Measurements from ENCODE around the gene HIVEP2. TPM values are rescaled to one million over a fixed set of nuclear protein-coding genes. Genes with fewer than 3 reads are reported as not detected.

HIVEP2 gene
- total RNA-seq, 1 donor from 2014 or later = 11.8 TPM

GRCh38 chr6:142707255-142707654 is 237.7 kb downstream of the HIVEP2 start:
- DNase-seq (ENCODE audit: low spot score, unreplicated experiment) = no peak
- Mint-ChIP-seq H3K27me3 (no peaks in the 10 kb centered on the region), H3K27ac (no peak overlapping the region), H3K9me3 (ENCODE audit: low read depth) (peaks cover 9% of the 10 kb centered on the region), H3K36me3 (ENCODE audit: insufficient read depth) (no peaks in the 10 kb centered on the region), H3K4me3 (ENCODE audit: low read depth) (no peak overlapping the region), H3K4me1 (ENCODE audit: low read depth) (peaks cover 1% of the 10 kb centered on the region)
- TF ChIP-seq CTCF (IDR thresholded peaks at IDR 0.05; ENCODE audit: unreplicated experiment) = no peak

- Mint-ChIP-seq H3K36me3 (ENCODE audit: insufficient read depth) (no peaks in the 10 kb centered on the region), H3K4me1 (ENCODE audit: low read depth) (peaks cover 1% of the 10 kb centered on the region), H3K27ac (no peak overlapping the region), H3K9me3 (ENCODE audit: low read depth) (peaks cover 4% of the 10 kb centered on the region), H3K4me3 (ENCODE audit: low read depth) (no peak overlapping the region), H3K27me3 (no peaks in the 10 kb centered on the region)
- DNase-seq (ENCODE audit: low spot score, unreplicated experiment) = no peak
- no peak for TF ChIP-seq CTCF (IDR thresholded peaks at IDR 0.05; ENCODE audit: unreplicated experiment)
These were observed 238.8 kb downstream of the HIVEP2 start for GRCh38 chr6:142706210-142706609.

- H3K36me3 Mint-ChIP-seq (ENCODE audit: insufficient read depth) = no peaks in the 10 kb centered on the region
- no peak for DNase-seq (ENCODE audit: low spot score, unreplicated experiment)
These were observed 239.9 kb downstream of the HIVEP2 start for GRCh38 chr6:142705054-142705453.

GRCh38 chr6:142702501-142703460 is 242.2 kb downstream of the HIVEP2 start:
- Mint-ChIP-seq H3K9me3 (ENCODE audit: low read depth) (no peaks in the 10 kb centered on the region), H3K36me3 (ENCODE audit: insufficient read depth) (no peaks in the 10 kb centered on the region), H3K27ac (no peak overlapping the region), H3K4me3 (ENCODE audit: low read depth) (no peak overlapping the region), H3K27me3 (no peaks in the 10 kb centered on the region), H3K4me1 (ENCODE audit: low read depth) (peaks cover 1% of the 10 kb centered on the region)
- TF ChIP-seq CTCF (IDR thresholded peaks at IDR 0.05; ENCODE audit: unreplicated experiment) = no peak
- DNase-seq (ENCODE audit: low spot score, unreplicated experiment) = no peak

More at GRCh38 chr6:142705054-142705453, 239.9 kb downstream of the HIVEP2 start:
- peaks cover 1% of the 10 kb centered on the region for H3K4me1 Mint-ChIP-seq (ENCODE audit: low read depth)
- no peak overlapping the region for H3K27ac Mint-ChIP-seq
- no peaks in the 10 kb centered on the region for H3K27me3 Mint-ChIP-seq
- no peak for TF ChIP-seq CTCF (IDR thresholded peaks at IDR 0.05; ENCODE audit: unreplicated experiment)
- H3K4me3 Mint-ChIP-seq (ENCODE audit: low read depth) = no peak overlapping the region
- peaks cover 3% of the 10 kb centered on the region for H3K9me3 Mint-ChIP-seq (ENCODE audit: low read depth)

Other genes starting within 250 kb of the HIVEP2 start
- 39.0 and 40.0 TPM in 2 replicates for gene AIG1, start 115.7 kb upstream of the HIVEP2 start, total RNA-seq

Data from progenitor cell of endocrine pancreas (in vitro differentiated cells).